RWPE1 (cell line): ENCODE measurements around the gene PTS.

Experiments
- CTCF ChIA-PET: fragments of 350-600 bp; sonication (Branson Sonifier 250); formaldehyde crosslinking; extraction: SDS; loops from one replicate; lab custom pipeline; 2021; lab: Yijun Ruan, JAX
- POLR2A ChIA-PET: fragments of 400-600 bp; formaldehyde crosslinking; extraction: SDS; loops from one replicate; lab custom pipeline; 2020; ENCODE audit warnings: antibody characterized with exemption; ENCODE audit not compliant: low non-redundant PET; lab: Yijun Ruan, JAX
- DNase-seq: peaks from one replicate; pipeline ENCODE4 v3.0.0; 2012; ENCODE audit warnings: low spot score
- H3K27ac ChIP-seq: fragments of 450-650 bp; 2 replicates; pipeline ENCODE4 v1.5.1; 2017
- CTCF ChIP-seq: fragments of 450-650 bp; conservative IDR thresholded peaks from 2 replicates; pipeline ENCODE4 v1.5.1; 2017; ENCODE audit warnings: low read depth, mild to moderate bottlenecking

The PTS gene

GRCh38 chr11:112271242-112271641 lies 45.0 kb downstream of the PTS start:
- POLR2A ChIA-PET = interaction anchor here (0.6 kb wide), 1 partner anchor 1026 kb away, joined by 3 read pairs; no protein-coding TSS in a partner anchor
- no peak for TF ChIP-seq CTCF
- DNase-seq = no peak
- CTCF ChIA-PET = interaction anchor here (0.6 kb wide), 1 partner anchor 23 kb away, joined by 4 read pairs; no protein-coding TSS in a partner anchor
- no peak overlapping the region for H3K27ac ChIP-seq

- no peak for DNase-seq
- POLR2A ChIA-PET = no interaction called here
- CTCF ChIA-PET = interaction anchor here (0.5 to 0.8 kb wide), 2 partner anchors 982 to 1032 kb away, joined by 4 read pairs; no protein-coding TSS in a partner anchor
- TF ChIP-seq CTCF = no peak
- no peak overlapping the region for H3K27ac ChIP-seq
Measured at GRCh38 chr11:112273066-112273465, 46.8 kb downstream of the PTS start.

- ChIA-PET CTCF (no interaction called here), POLR2A (no interaction called here)
- DNase-seq = no peak
- H3K27ac ChIP-seq = no peak overlapping the region
- no peak for TF ChIP-seq CTCF
Measured at GRCh38 chr11:112274007-112274783, 48.0 kb downstream of the PTS start.

- no peak for TF ChIP-seq CTCF
- ChIA-PET CTCF (no interaction called here), POLR2A (no interaction called here)
- no peak for DNase-seq
- H3K27ac ChIP-seq = no peak overlapping the region
Measured at GRCh38 chr11:112277029-112277428, 50.8 kb downstream of the PTS start.

- ChIA-PET POLR2A (no interaction called here), CTCF (interaction anchor here (0.6 kb wide), 1 partner anchor 284 kb away, joined by 3 read pairs; no protein-coding TSS in a partner anchor)
- no peak overlapping the region for H3K27ac ChIP-seq
- TF ChIP-seq CTCF = no peak
- DNase-seq = no peak
Measured at GRCh38 chr11:112277941-112278340, 51.7 kb downstream of the PTS start.

- TF ChIP-seq CTCF = no peak
- no peak for DNase-seq
- POLR2A ChIA-PET = no interaction called here
- CTCF ChIA-PET = interaction anchor here (0.6 to 3.4 kb wide), 7 partner anchors 10 to 1001 kb away, joined by 3 to 32 read pairs (median 4); no protein-coding TSS in a partner anchor
- H3K27ac ChIP-seq = no peak overlapping the region
Measured at GRCh38 chr11:112278803-112279202, 52.6 kb downstream of the PTS start.
